ENCODE results near the gene FBXO36.

Gene FBXO36

GRCh38 chr2:230018153-230018552, 95.8 kb downstream of the FBXO36 start:
- no peaks in the 10 kb centered on the region for H3K27me3 ChIP-seq (ENCODE audit: control insufficient read depth, insufficient read depth, low read length)
- H3K9me3 ChIP-seq (replicated peaks; ENCODE audit: low read length) = no peaks in the 10 kb centered on the region
- H3K36me3 ChIP-seq (ENCODE audit: insufficient read depth, low read length) = no peaks in the 10 kb centered on the region
- no peak overlapping the region for H3K9ac ChIP-seq (ENCODE audit: low read depth, low read length)
- H3K4me3 ChIP-seq (ENCODE audit: low read length) = no peak overlapping the region
- H3K4me2 ChIP-seq (ENCODE audit: low read length) = no peak overlapping the region
- no peaks in the 10 kb centered on the region for H3K4me1 ChIP-seq (ENCODE audit: control insufficient read depth, insufficient read depth, low read length)

DNA sequence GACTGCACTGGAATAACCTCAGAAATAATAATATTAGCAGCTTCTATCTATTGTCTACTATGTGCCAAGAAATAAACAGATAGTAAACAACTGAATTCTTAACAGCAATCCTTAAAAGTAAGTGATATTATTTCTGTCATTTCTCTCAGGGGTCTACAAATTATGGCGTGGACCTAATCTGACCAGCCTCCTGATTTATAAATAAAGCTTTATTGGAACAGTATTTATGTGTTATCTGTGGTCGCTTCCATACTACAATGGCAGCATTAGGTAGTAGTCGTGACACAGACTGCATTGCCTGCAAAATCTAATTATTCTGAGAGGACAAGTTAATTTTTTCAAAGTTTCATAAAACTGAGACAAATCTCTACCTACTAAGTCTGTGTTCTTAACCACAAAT, 97.4 kb downstream of the FBXO36 start:
- no peak overlapping the region for H3K4me3 ChIP-seq (ENCODE audit: low read length)
- no peak overlapping the region for H3K4me2 ChIP-seq (ENCODE audit: low read length)
- H3K36me3 ChIP-seq (ENCODE audit: insufficient read depth, low read length) = no peaks in the 10 kb centered on the region
- no peak overlapping the region for H3K9ac ChIP-seq (ENCODE audit: low read depth, low read length)
- no peaks in the 10 kb centered on the region for H3K27me3 ChIP-seq (ENCODE audit: control insufficient read depth, insufficient read depth, low read length)
- H3K4me1 ChIP-seq (ENCODE audit: control insufficient read depth, insufficient read depth, low read length) = no peaks in the 10 kb centered on the region
- H3K9me3 ChIP-seq (replicated peaks; ENCODE audit: low read length) = no peaks in the 10 kb centered on the region

DNA sequence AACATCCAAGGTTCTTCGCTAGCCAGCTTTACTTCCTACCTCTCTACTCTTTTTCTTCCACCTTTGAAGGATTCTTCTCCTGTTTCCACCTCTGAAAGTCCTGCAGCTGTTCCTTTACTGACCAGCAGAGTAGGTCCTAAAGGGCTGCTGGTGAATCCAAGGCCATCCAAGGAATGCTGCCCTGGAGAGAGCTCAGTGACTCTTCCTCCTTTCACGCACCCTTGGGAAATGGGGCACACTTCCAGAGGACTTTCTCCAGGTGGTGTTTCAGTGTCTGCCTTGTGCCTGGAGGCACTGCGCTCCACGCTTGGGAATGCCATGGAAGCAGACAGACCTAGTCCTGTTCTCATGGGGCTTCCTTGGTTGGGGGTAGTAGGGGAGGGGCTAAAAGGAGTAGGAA, 101.0 kb downstream of the FBXO36 start:
- H3K4me3 ChIP-seq (ENCODE audit: low read length) = no peak overlapping the region
- no peaks in the 10 kb centered on the region for H3K36me3 ChIP-seq (ENCODE audit: insufficient read depth, low read length)
- no peaks in the 10 kb centered on the region for H3K4me1 ChIP-seq (ENCODE audit: control insufficient read depth, insufficient read depth, low read length)
- no peaks in the 10 kb centered on the region for H3K27me3 ChIP-seq (ENCODE audit: control insufficient read depth, insufficient read depth, low read length)
- H3K4me2 ChIP-seq (ENCODE audit: low read length) = no peak overlapping the region
- H3K9me3 ChIP-seq (replicated peaks; ENCODE audit: low read length) = no peaks in the 10 kb centered on the region
- no peak overlapping the region for H3K9ac ChIP-seq (ENCODE audit: low read depth, low read length)

DNA sequence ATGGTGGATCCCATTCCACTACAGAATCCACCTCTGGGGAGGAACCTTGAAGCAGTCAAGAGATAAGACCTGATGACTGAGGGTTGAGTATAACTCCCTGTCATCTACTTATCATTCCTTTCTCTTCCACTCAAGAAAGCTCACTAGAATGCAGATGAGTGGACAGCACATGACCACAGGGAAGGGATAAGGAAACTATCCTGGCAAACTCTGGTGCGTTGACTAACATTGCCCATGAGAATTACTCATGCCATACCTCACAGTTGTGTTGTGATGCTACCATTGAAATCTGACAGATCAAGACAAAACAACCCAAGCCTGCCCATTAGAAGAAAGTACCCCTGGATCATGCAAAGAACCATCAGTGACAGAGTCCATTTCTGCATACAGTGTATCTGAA, 119.9 kb downstream of the FBXO36 start:
- Histone ChIP-seq H3K4me2 (ENCODE audit: low read length) (no peak overlapping the region), H3K4me1 (ENCODE audit: control insufficient read depth, insufficient read depth, low read length) (no peaks in the 10 kb centered on the region), H3K4me3 (ENCODE audit: low read length) (no peak overlapping the region), H3K36me3 (ENCODE audit: insufficient read depth, low read length) (no peaks in the 10 kb centered on the region), H3K9ac (ENCODE audit: low read depth, low read length) (no peak overlapping the region), H3K9me3 (replicated peaks; ENCODE audit: low read length) (no peaks in the 10 kb centered on the region), H3K27me3 (ENCODE audit: control insufficient read depth, insufficient read depth, low read length) (no peaks in the 10 kb centered on the region)

- H3K4me1 ChIP-seq (ENCODE audit: control insufficient read depth, insufficient read depth, low read length) = no peaks in the 10 kb centered on the region
- H3K4me2 ChIP-seq (ENCODE audit: low read length) = no peak overlapping the region
- no peaks in the 10 kb centered on the region for H3K36me3 ChIP-seq (ENCODE audit: insufficient read depth, low read length)
- H3K9ac ChIP-seq (ENCODE audit: low read depth, low read length) = no peak overlapping the region
- no peaks in the 10 kb centered on the region for H3K9me3 ChIP-seq (replicated peaks; ENCODE audit: low read length)
- H3K27me3 ChIP-seq (ENCODE audit: control insufficient read depth, insufficient read depth, low read length) = no peaks in the 10 kb centered on the region
- no peak overlapping the region for H3K4me3 ChIP-seq (ENCODE audit: low read length)
Measured at GRCh38 chr2:230043025-230043424, 120.7 kb downstream of the FBXO36 start.

DNA sequence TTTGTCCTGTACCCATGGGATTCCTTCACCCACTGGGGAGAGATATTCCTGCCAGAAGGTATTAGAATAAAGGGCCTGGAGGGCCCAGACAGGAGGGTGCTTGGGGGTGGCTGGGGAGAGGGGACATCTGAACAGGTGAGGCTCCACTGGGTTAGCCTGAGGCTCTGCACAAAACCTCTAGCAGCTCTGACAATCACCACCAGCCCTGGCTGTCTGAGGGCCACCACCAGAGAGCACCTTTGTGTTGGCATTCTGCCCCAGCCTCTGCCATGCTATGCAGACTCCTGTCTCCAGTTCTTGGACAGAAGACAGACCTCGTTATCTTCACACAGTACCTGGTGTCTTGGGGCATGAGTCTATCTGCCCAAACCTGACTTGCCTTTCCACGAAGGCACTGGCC, 121.2 kb downstream of the FBXO36 start:
- Histone ChIP-seq H3K4me2 (ENCODE audit: low read length) (no peak overlapping the region), H3K9ac (ENCODE audit: low read depth, low read length) (no peak overlapping the region)

GRCh38 chr2:230046491-230046890, 124.2 kb downstream of the FBXO36 start:
- Histone ChIP-seq H3K4me2 (ENCODE audit: low read length) (no peak overlapping the region), H3K27me3 (ENCODE audit: control insufficient read depth, insufficient read depth, low read length) (no peaks in the 10 kb centered on the region), H3K4me3 (ENCODE audit: low read length) (no peak overlapping the region), H3K4me1 (ENCODE audit: control insufficient read depth, insufficient read depth, low read length) (no peaks in the 10 kb centered on the region), H3K36me3 (ENCODE audit: insufficient read depth, low read length) (no peaks in the 10 kb centered on the region), H3K9me3 (replicated peaks; ENCODE audit: low read length) (no peaks in the 10 kb centered on the region), H3K9ac (ENCODE audit: low read depth, low read length) (no peak overlapping the region)

More for the DNA sequence above, 121.2 kb downstream of the FBXO36 start:
- H3K27me3 ChIP-seq (ENCODE audit: control insufficient read depth, insufficient read depth, low read length) = no peaks in the 10 kb centered on the region
- no peaks in the 10 kb centered on the region for H3K36me3 ChIP-seq (ENCODE audit: insufficient read depth, low read length)
- no peak overlapping the region for H3K4me3 ChIP-seq (ENCODE audit: low read length)
- H3K4me1 ChIP-seq (ENCODE audit: control insufficient read depth, insufficient read depth, low read length) = no peaks in the 10 kb centered on the region
- H3K9me3 ChIP-seq (replicated peaks; ENCODE audit: low read length) = no peaks in the 10 kb centered on the region

DNA sequence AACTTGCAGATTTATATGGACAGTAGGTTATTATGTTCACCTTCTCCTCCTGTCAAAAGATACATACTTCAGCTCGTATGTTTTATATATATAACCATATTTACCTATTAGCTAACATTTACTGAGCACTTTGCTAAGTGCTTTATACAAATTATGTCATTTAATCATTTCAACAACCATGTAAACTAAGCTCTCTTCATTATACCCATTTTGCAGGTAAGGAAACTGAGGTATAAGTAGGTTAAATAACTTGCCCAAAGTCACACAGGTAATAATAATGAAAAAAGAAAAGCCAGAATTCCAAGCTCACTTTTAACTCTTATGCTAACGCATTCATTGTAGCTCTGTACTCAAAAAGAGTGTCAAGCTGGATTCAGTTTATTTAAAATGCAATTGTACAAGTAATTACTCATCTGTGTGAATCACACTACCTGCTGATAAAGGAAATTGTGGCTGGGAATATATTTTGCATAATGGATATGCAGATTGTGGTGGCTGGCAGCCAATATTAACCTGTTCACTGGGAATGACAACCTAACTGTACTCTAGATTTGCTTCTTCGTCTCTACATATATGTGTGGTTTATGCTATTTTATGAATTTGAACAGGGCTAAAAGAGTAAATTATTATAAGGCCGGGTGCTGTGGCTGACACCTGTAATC, 125.8 kb downstream of the FBXO36 start:
- Histone ChIP-seq H3K4me3 (ENCODE audit: low read length) (no peak overlapping the region), H3K9ac (ENCODE audit: low read depth, low read length) (no peak overlapping the region), H3K4me1 (ENCODE audit: control insufficient read depth, insufficient read depth, low read length) (no peaks in the 10 kb centered on the region), H3K36me3 (ENCODE audit: insufficient read depth, low read length) (no peaks in the 10 kb centered on the region), H3K9me3 (replicated peaks; ENCODE audit: low read length) (no peaks in the 10 kb centered on the region), H3K27me3 (ENCODE audit: control insufficient read depth, insufficient read depth, low read length) (no peaks in the 10 kb centered on the region), H3K4me2 (ENCODE audit: low read length) (no peak overlapping the region)

- H3K9me3 ChIP-seq (replicated peaks; ENCODE audit: low read length) = no peaks in the 10 kb centered on the region
- no peak overlapping the region for H3K4me2 ChIP-seq (ENCODE audit: low read length)
- no peak overlapping the region for H3K9ac ChIP-seq (ENCODE audit: low read depth, low read length)
- H3K36me3 ChIP-seq (ENCODE audit: insufficient read depth, low read length) = no peaks in the 10 kb centered on the region
- peaks cover 3% of the 10 kb centered on the region for H3K4me1 ChIP-seq (ENCODE audit: control insufficient read depth, insufficient read depth, low read length)
- H3K4me3 ChIP-seq (ENCODE audit: low read length) = no peak overlapping the region
- no peaks in the 10 kb centered on the region for H3K27me3 ChIP-seq (ENCODE audit: control insufficient read depth, insufficient read depth, low read length)
Measured at GRCh38 chr2:230050136-230050535, 127.8 kb downstream of the FBXO36 start.

GRCh38 chr2:230052299-230052698, 130.0 kb downstream of the FBXO36 start:
- Histone ChIP-seq H3K4me1 (ENCODE audit: control insufficient read depth, insufficient read depth, low read length) (peaks cover 3% of the 10 kb centered on the region), H3K4me3 (ENCODE audit: low read length) (no peak overlapping the region), H3K4me2 (ENCODE audit: low read length) (no peak overlapping the region), H3K9me3 (replicated peaks; ENCODE audit: low read length) (no peaks in the 10 kb centered on the region), H3K36me3 (ENCODE audit: insufficient read depth, low read length) (no peaks in the 10 kb centered on the region), H3K9ac (ENCODE audit: low read depth, low read length) (no peak overlapping the region), H3K27me3 (ENCODE audit: control insufficient read depth, insufficient read depth, low read length) (no peaks in the 10 kb centered on the region)

GRCh38 chr2:230053753-230054478, 131.6 kb downstream of the FBXO36 start:
- Histone ChIP-seq H3K4me2 (ENCODE audit: low read length) (no peak overlapping the region), H3K9me3 (replicated peaks; ENCODE audit: low read length) (no peaks in the 10 kb centered on the region), H3K4me1 (ENCODE audit: control insufficient read depth, insufficient read depth, low read length) (peaks cover 3% of the 10 kb centered on the region), H3K4me3 (ENCODE audit: low read length) (no peak overlapping the region), H3K36me3 (ENCODE audit: insufficient read depth, low read length) (no peaks in the 10 kb centered on the region), H3K9ac (ENCODE audit: low read depth, low read length) (no peak overlapping the region), H3K27me3 (ENCODE audit: control insufficient read depth, insufficient read depth, low read length) (no peaks in the 10 kb centered on the region)

Measured in skeletal muscle satellite cell (primary cell).